ENCODE data around the gene IL2RG.

Gene IL2RG

GRCh38 chrX:71107245-71107644 is 4.1 kb downstream of the IL2RG start:
- DNase-seq, result no peak

- DNase-seq, result no peak
Measured at GRCh38 chrX:71106427-71106826, 5.0 kb downstream of the IL2RG start, which contains the start of gene CXorf65. Gene CXorf65, minus strand, starts transcription at chrX:71106740. Its CDS starts 184 bp downstream, at chrX:71106556.

- DNase-seq, result no peak
Measured at GRCh38 chrX:71105628-71106027, 5.7 kb downstream of the IL2RG start.

GRCh38 chrX:71103110-71103983 is 8.0 kb downstream of the IL2RG start:
- peak; percentile 39 for DNase-seq

GRCh38 chrX:71102292-71102691 is 9.1 kb downstream of the IL2RG start:
- no peak for DNase-seq

- no peak for DNase-seq
Measured at GRCh38 chrX:71100581-71101505, 10.5 kb downstream of the IL2RG start.

- no peak for DNase-seq
Measured at GRCh38 chrX:71099736-71100135, 11.6 kb downstream of the IL2RG start.

GRCh38 chrX:71098951-71099506 is 12.3 kb downstream of the IL2RG start:
- DNase-seq, result no peak

GRCh38 chrX:71098302-71098701 is 13.1 kb downstream of the IL2RG start:
- DNase-seq, result peak; percentile 72

- DNase-seq, result no peak
Measured at GRCh38 chrX:71096760-71097032, 14.7 kb downstream of the IL2RG start.

- DNase-seq, result no peak
Measured at GRCh38 chrX:71095981-71096759, 15.2 kb downstream of the IL2RG start.

- peak; percentile 80 for DNase-seq
Measured at GRCh38 chrX:71095555-71095980, 15.8 kb downstream of the IL2RG start, which contains the start of gene FOXO4. Gene FOXO4, plus strand, starts transcription at chrX:71095851. Its CDS starts 678 bp downstream, at chrX:71096529.

GRCh38 chrX:71095033-71095432 is 16.3 kb downstream of the IL2RG start:
- DNase-seq, result no peak

GRCh38 chrX:71091263-71091662 is 20.1 kb downstream of the IL2RG start:
- no peak for DNase-seq

- no peak for DNase-seq
Measured at GRCh38 chrX:71085900-71086299, 25.5 kb downstream of the IL2RG start.

GRCh38 chrX:71082822-71083221 is 28.6 kb downstream of the IL2RG start:
- DNase-seq, result no peak

GRCh38 chrX:71082124-71082647 is 29.2 kb downstream of the IL2RG start:
- DNase-seq, result no peak

- no peak for DNase-seq
Measured at GRCh38 chrX:71081330-71082123, 29.9 kb downstream of the IL2RG start.

- DNase-seq, result no peak
Measured at GRCh38 chrX:71070531-71070930, 40.8 kb downstream of the IL2RG start.

- peak; percentile 75 for DNase-seq
Measured at GRCh38 chrX:71068044-71068918, 43.1 kb downstream of the IL2RG start, which contains the start of gene SNX12. Gene SNX12, minus strand, starts transcription at chrX:71068334. Its CDS starts 28 bp downstream, at chrX:71068306.

All from stimulated activated CD4-positive, alpha-beta T cell treated with anti-CD3 and anti-CD28 coated beads, Interleukin-12 subunit alpha, Interleukin-12 subunit beta, amount 100 ng/mL, for 4 hours (primary cell).